ENCODE measurements around the gene FBP1. TPM values are rescaled to one million over a fixed set of nuclear protein-coding genes. Genes with fewer than 3 reads are reported as not detected.

FBP1 gene
- total RNA-seq, 2 experiments from 2014 or later: 3.0 to 3.6 TPM

GRCh38 chr9:94613003-94613402 is 26.3 kb downstream of the FBP1 start:
- ChIA-PET CTCF (no interaction called here), POLR2A (no interaction called here)
- Histone ChIP-seq H3K4me3 (ENCODE audit: low read length) (no peak overlapping the region), H3K27me3 (ENCODE audit: control insufficient read depth in 1 of 2, insufficient read depth in 2 of 2, low read length in 2 of 2) (no peaks in the 10 kb centered on the region), H3K27ac (ENCODE audit: low read depth in 1 of 2, low read length in 2 of 2) (no peak overlapping the region), H3K9me3 (ENCODE audit: control insufficient read depth in 1 of 2, insufficient read depth in 1 of 2, low read length in 2 of 2) (no peaks in the 10 kb centered on the region), H3K36me3 (ENCODE audit: insufficient read depth, low read length) (no peaks in the 10 kb centered on the region), H3K4me1 (ENCODE audit: insufficient read depth, low read length) (peaks cover 10% of the 10 kb centered on the region)
- Mint-ChIP-seq H3K9me3 (no peaks in the 10 kb centered on the region), H3K27ac (no peak overlapping the region), H3K4me3 (no peak overlapping the region), H3K4me1 (ENCODE audit: low read depth) (peaks cover 10% of the 10 kb centered on the region), H3K36me3 (ENCODE audit: low read depth) (peaks cover 4% of the 10 kb centered on the region), H3K27me3 (peaks cover 33% of the 10 kb centered on the region)
- intact Hi-C loops (cut with DNase I, micrococcal nuclease): no loop called here
- DNase-seq (no peak), ATAC-seq (ENCODE audit: poor library complexity) (no peak)
- TF ChIP-seq CTCF (IDR thresholded peaks at IDR 0.05): no peak

- H3K27ac Mint-ChIP-seq: no peak overlapping the region
- intact Hi-C loops (cut with DNase I, micrococcal nuclease): no loop called here
- no peaks in the 10 kb centered on the region for H3K36me3 ChIP-seq (ENCODE audit: insufficient read depth, low read length)
Measured at GRCh38 chr9:94612071-94612470, 27.2 kb downstream of the FBP1 start.

GRCh38 chr9:94611638-94612068 is 27.7 kb downstream of the FBP1 start:
- H3K9me3 ChIP-seq (ENCODE audit: control insufficient read depth in 1 of 2, insufficient read depth in 1 of 2, low read length in 2 of 2): no peaks in the 10 kb centered on the region
- Mint-ChIP-seq H3K4me3 (no peak overlapping the region), H3K27ac (no peak overlapping the region), H3K9me3 (no peaks in the 10 kb centered on the region), H3K27me3 (peaks cover 29% of the 10 kb centered on the region), H3K36me3 (ENCODE audit: low read depth) (peaks cover 4% of the 10 kb centered on the region), H3K4me1 (ENCODE audit: low read depth) (peaks cover 10% of the 10 kb centered on the region)
- POLR2A ChIA-PET: no interaction called here
- peak; percentile 37 for ATAC-seq (ENCODE audit: poor library complexity)
- H3K4me3 ChIP-seq (ENCODE audit: low read length): no peak overlapping the region
- no peaks in the 10 kb centered on the region for H3K27me3 ChIP-seq (ENCODE audit: control insufficient read depth in 1 of 2, insufficient read depth in 2 of 2, low read length in 2 of 2)
- TF ChIP-seq CTCF (IDR thresholded peaks at IDR 0.05): no peak
- H3K4me1 ChIP-seq (ENCODE audit: insufficient read depth, low read length): peaks cover 10% of the 10 kb centered on the region
- no peak overlapping the region for H3K27ac ChIP-seq (ENCODE audit: low read depth in 1 of 2, low read length in 2 of 2)
- CTCF ChIA-PET: no interaction called here
- intact Hi-C loops (cut with DNase I, micrococcal nuclease): no loop called here
- DNase-seq: peak in 1 of 14 experiments; percentile 2
- H3K36me3 ChIP-seq (ENCODE audit: insufficient read depth, low read length): no peaks in the 10 kb centered on the region

More at GRCh38 chr9:94612071-94612470, 27.2 kb downstream of the FBP1 start:
- H3K4me3 Mint-ChIP-seq: no peak overlapping the region
- peaks cover 10% of the 10 kb centered on the region for H3K4me1 ChIP-seq (ENCODE audit: insufficient read depth, low read length)
- no peak for TF ChIP-seq CTCF (IDR thresholded peaks at IDR 0.05)
- no peak overlapping the region for H3K4me3 ChIP-seq (ENCODE audit: low read length)
- no peaks in the 10 kb centered on the region for H3K9me3 ChIP-seq (ENCODE audit: control insufficient read depth in 1 of 2, insufficient read depth in 1 of 2, low read length in 2 of 2)
- CTCF ChIA-PET: no interaction called here
- H3K4me1 Mint-ChIP-seq (ENCODE audit: low read depth): peaks cover 10% of the 10 kb centered on the region
- DNase-seq (no peak), ATAC-seq (ENCODE audit: poor library complexity) (no peak)
- no peaks in the 10 kb centered on the region for H3K9me3 Mint-ChIP-seq
- no peak overlapping the region for H3K27ac ChIP-seq (ENCODE audit: low read depth in 1 of 2, low read length in 2 of 2)
- no peaks in the 10 kb centered on the region for H3K27me3 ChIP-seq (ENCODE audit: control insufficient read depth in 1 of 2, insufficient read depth in 2 of 2, low read length in 2 of 2)
- peaks cover 4% of the 10 kb centered on the region for H3K36me3 Mint-ChIP-seq (ENCODE audit: low read depth)
- peaks cover 29% of the 10 kb centered on the region for H3K27me3 Mint-ChIP-seq
- POLR2A ChIA-PET: no interaction called here
